Fibroblast of villous mesenchyme (primary cell): Measurements from ENCODE around the gene SERPINA4. TPM values are rescaled to one million over a fixed set of nuclear protein-coding genes. Genes with fewer than 3 reads are reported as not detected.

Experiments
- DNase-seq: peaks from one replicate; pipeline ENCODE4 v3.0.0-alpha.2; 2010; ENCODE audit warnings: low read depth
- H3K4me3 ChIP-seq: 2 replicates; pipeline ENCODE4 v1.5.1; 2011; ENCODE audit warnings: low read depth, mild to moderate bottlenecking, low read length
- CTCF ChIP-seq: IDR thresholded peaks from 2 replicates; pipeline ENCODE4 v1.5.1; 2012; ENCODE audit warnings: low read depth, mild to moderate bottlenecking, low read length; ENCODE audit not compliant: insufficient read depth
- total RNA-seq: library from RNA; depleted of rRNA; stranded (reverse); fragments of >200 nt; gene quantifications from 2 replicates; pipeline ENCODE4 v1.2.3, GENCODE V29; 2012

The SERPINA4 gene
- total RNA-seq, 1 donor: not detected

- no peak within 1 kb of the TSS for H3K4me3 ChIP-seq
- no peak for DNase-seq
- no peak for TF ChIP-seq CTCF
These were observed 20.1 kb downstream of the SERPINA4 start, which contains the start of gene SERPINA5 for GRCh38 chr14:94581127-94581999. TSS of gene SERPINA5 (plus strand) at chr14:94581426. CDS start at chr14:94587363, 5,937 bp downstream.

GRCh38 chr14:94582199-94582750, 21.0 kb downstream of the SERPINA4 start:
- no peak for TF ChIP-seq CTCF
- no peak overlapping the region for H3K4me3 ChIP-seq
- DNase-seq: no peak

- no peak overlapping the region for H3K4me3 ChIP-seq
- no peak for DNase-seq
- TF ChIP-seq CTCF: no peak
These were observed 21.6 kb downstream of the SERPINA4 start for GRCh38 chr14:94582851-94583250.

GRCh38 chr14:94583557-94583956, 22.3 kb downstream of the SERPINA4 start:
- H3K4me3 ChIP-seq: no peak overlapping the region
- no peak for DNase-seq
- TF ChIP-seq CTCF: no peak

- H3K4me3 ChIP-seq: no peak overlapping the region
- no peak for TF ChIP-seq CTCF
- no peak for DNase-seq
These were observed 23.5 kb downstream of the SERPINA4 start for GRCh38 chr14:94584591-94585280.

- DNase-seq: no peak
- H3K4me3 ChIP-seq: no peak overlapping the region
- TF ChIP-seq CTCF: no peak
These were observed 25.4 kb downstream of the SERPINA4 start for GRCh38 chr14:94586635-94587034.
